Psoas muscle (tissue), 8 donors: Measurements from ENCODE around the gene RPL4. TPM values are rescaled to one million over a fixed set of nuclear protein-coding genes. Genes with fewer than 3 reads are reported as not detected.
"Not testable (repeated sequence)": the region's sequence is repeated elsewhere in the genome, so short reads cannot be mapped to it uniquely, and the experiment has no call there.

Experiments used
- ATAC-seq, 4 donors: fragments of 200-7000 bp; cut with Tn5 transposase; one replicate each; pipeline ENCODE4 v1.9.1; 2020; ENCODE audit warnings: moderate library complexity in 3 of 4, mild to moderate bottlenecking in 2 of 4
- DNase-seq, 2 donors: peaks; one replicate each; pipeline ENCODE4 v3.0.0-alpha.2; 2020
- H3K27ac ChIP-seq: fragments of 200-600 bp; one replicate; pipeline ENCODE4 v1.8.0; 2022
- H3K27me3 ChIP-seq, 3 donors: fragments of 200-600 bp in 1 of 3; one replicate each; pipeline versions ENCODE4 v1.6.1 to v1.8.0; 2013 to 2022; ENCODE audit warnings: low read length in 2 of 3, mild to moderate bottlenecking in 2 of 3, moderate library complexity in 1 of 3; ENCODE audit not compliant: insufficient read depth in 3 of 3
- H3K36me3 ChIP-seq, 2 donors: fragments of 200-600 bp in 1 of 2; one replicate each; pipeline versions ENCODE4 v1.6.1 to v1.8.0; 2013 to 2022; ENCODE audit warnings: low read depth in 1 of 2, mild to moderate bottlenecking in 1 of 2, moderate library complexity in 1 of 2; ENCODE audit not compliant: insufficient read depth in 1 of 2
- H3K4me1 ChIP-seq: fragments of 200-600 bp; one replicate; pipeline ENCODE4 v1.8.0; 2022
- H3K4me3 ChIP-seq: fragments of 200-600 bp; one replicate; pipeline ENCODE4 v1.8.0; 2022; ENCODE audit warnings: mild to moderate bottlenecking
- H3K9me3 ChIP-seq: fragments of 200-600 bp; one replicate; pipeline ENCODE4 v1.8.0; 2022
- WGBS, 3 donors: extraction: QIAGEN DNeasy Blood & Tissue Kit; methylation state at CpG; one replicate each; pipeline versions ENCODE4 v1.1.6 to v1.1.7; 2013; 5-methylcytosine and 5-hydroxymethylcytosine counted together
- intact Hi-C, 2 donors: fragments of 100-400 bp; cut with DNase I; formaldehyde crosslinking; loops; one replicate each; pipeline versions ENCODE4 v1.11.0 to v1.14.2; 2022
- polyA plus RNA-seq, 3 donors: library from polyadenylated mRNA; stranded (reverse); fragments of 200-250 nt; gene quantifications; one replicate each; pipeline ENCODE4 v1.2.3, GENCODE V29; 2013
- total RNA-seq, 4 donors: library from RNA; stranded (reverse); fragmentation: NEBNext Ultra II Directional in 2 of 4; extraction: Animal tissue kit (Norgen Biotek cat#: 25700) in 2 of 4; gene quantifications; one replicate each; pipeline versions ENCODE4 v1.2.1 to v1.2.4, GENCODE V29; 2021 to 2023
- TF ChIP-seq, protein P1 (sequence below): fragments of 200-600 bp; IDR thresholded peaks from one replicate; pipeline ENCODE4 v1.8.0; 2022; ENCODE audit warnings: antibody characterized with exemption
- donor health status: healthy with polysubstance abuse.
- donor health status: DM: no; HTN: no; CAD: no; lungs with moderate emphysema.
- donor health status: Bipolar disorder and iron deficiency.
- donor health status: healthy.
- donor health status: DM: yes; HTN: yes; CAD: no.
- donor health status: DM: no; HTN: no; CAD: no.
- donor health status: DM: no; HTN: no; CAD: no.
- donor health status: DM: yes; HTN: yes; CAD: no.

Gene RPL4
- total and polyA plus RNA-seq, 7 donors, result 1,435 to 3,153 (median 2,180) TPM

DNA sequence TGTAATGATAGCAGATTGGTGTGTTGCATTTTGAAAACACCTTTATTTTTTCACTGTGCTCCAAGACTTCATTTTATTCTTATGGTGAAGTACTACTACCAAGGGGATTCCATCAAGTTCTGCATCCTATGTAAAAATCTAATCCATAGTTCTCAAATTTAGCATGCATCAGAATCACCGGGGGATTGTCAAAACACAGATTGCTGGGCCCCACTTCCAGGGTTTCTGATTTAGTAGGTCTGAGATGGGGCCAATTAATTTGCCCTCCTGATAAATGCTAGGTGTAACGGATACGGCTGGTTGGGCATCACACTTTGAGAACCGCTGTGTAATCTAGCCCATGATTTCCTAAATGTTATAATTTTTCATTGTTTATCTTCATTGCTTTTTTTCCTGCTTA, 1.2 kb upstream of the RPL4 start:
- WGBS, 3 donors, result 36 to 45% (median 45%) methylated on average over 4 of the region's 4 CpGs
- Histone ChIP-seq H3K36me3 (peaks cover 8 to 27% of the 10 kb centered on the region in 2 donors), H3K9me3 (no peaks in the 10 kb centered on the region), H3K27me3 (no peaks in the 10 kb centered on the region), H3K4me1 (peaks cover 22% of the 10 kb centered on the region), H3K27ac (peak overlapping the region; percentile 96), H3K4me3 (peak overlapping the region; percentile 85)
- TF ChIP-seq, protein P1, sequence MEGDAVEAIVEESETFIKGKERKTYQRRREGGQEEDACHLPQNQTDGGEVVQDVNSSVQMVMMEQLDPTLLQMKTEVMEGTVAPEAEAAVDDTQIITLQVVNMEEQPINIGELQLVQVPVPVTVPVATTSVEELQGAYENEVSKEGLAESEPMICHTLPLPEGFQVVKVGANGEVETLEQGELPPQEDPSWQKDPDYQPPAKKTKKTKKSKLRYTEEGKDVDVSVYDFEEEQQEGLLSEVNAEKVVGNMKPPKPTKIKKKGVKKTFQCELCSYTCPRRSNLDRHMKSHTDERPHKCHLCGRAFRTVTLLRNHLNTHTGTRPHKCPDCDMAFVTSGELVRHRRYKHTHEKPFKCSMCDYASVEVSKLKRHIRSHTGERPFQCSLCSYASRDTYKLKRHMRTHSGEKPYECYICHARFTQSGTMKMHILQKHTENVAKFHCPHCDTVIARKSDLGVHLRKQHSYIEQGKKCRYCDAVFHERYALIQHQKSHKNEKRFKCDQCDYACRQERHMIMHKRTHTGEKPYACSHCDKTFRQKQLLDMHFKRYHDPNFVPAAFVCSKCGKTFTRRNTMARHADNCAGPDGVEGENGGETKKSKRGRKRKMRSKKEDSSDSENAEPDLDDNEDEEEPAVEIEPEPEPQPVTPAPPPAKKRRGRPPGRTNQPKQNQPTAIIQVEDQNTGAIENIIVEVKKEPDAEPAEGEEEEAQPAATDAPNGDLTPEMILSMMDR, result no peak
- intact Hi-C loops, result loop anchor here in 1 of 2 donors (2.0 kb wide), 1 partner anchor 121 kb away; no protein-coding TSS in a partner anchor
- ATAC-seq (no peak), DNase-seq (no peak)

DNA sequence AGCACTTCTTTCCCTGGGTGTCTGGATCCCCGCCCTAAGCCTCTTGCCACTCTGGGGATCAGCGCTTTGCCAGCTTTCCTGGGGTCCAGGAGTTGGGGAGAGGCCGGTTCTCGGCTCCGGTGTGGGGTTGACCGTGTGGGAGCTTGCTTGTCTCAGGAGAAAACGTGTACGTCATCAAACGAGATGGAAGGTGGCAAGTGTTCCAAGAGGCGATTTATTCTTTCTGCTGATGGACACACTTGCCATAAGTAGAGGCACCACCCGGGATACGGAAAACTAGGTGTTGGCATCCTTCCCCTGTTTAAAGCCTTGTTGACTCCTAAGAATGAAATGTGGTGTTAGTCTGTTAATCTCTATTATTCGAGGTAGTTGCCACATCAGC, 766 bp upstream of the RPL4 start:
- ATAC-seq (no peak), DNase-seq (no peak)
- Histone ChIP-seq H3K4me3 (peak overlapping the region; percentile 85), H3K27ac (peak overlapping the region; percentile 96), H3K9me3 (no peaks in the 10 kb centered on the region), H3K4me1 (peaks cover 22% of the 10 kb centered on the region), H3K27me3 (no peaks in the 10 kb centered on the region), H3K36me3 (peaks cover 8 to 31% of the 10 kb centered on the region in 2 donors)
- 0 to 1% (median 1%) methylated on average over 13 of the region's 13 CpGs for WGBS, 3 donors
- TF ChIP-seq, protein P1, result no peak
- intact Hi-C loops, result loop anchor here in 1 of 2 donors (2.0 kb wide), 1 partner anchor 121 kb away; no protein-coding TSS in a partner anchor

DNA sequence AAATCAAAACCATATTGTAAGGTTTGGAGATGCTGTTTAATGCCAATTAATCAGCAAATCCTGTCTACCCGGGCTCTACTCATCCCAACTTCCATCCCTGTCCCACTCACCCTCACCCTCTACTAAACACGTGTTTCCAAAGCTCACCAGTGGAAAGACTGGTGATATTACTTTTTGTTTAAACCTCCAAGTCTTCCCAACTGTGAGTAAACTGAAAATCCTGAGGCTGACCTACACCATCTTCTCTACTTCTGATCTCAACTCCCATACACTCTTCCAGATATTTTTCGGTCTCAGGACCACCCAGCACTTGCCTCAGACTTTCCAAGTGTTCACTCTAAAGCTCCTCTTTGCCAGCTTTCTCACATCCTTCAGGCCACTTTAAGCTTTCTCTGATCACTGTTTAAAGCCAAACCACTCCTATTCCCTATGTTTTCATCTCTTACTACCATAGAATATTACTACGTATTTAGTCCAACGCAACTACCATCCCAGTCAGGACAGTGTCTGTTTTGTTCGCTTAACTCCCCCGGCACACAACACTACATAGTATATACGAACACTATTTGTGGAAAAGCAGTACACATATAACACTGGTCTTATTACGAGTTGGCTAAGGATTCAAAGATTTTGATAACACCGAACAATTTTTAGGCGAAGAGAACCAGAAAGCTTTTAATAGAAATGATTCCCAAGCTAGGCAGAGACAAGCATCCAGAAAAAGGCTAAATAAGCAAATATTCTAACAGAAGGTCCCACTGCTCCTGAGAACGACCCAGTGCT, 684 bp downstream of the RPL4 start:
- Histone ChIP-seq H3K27me3 (no peaks in the 10 kb centered on the region), H3K36me3 (peaks cover 8 to 45% of the 10 kb centered on the region in 2 donors), H3K9me3 (no peaks in the 10 kb centered on the region), H3K4me1 (peaks cover 22% of the 10 kb centered on the region), H3K4me3 (peak overlapping the region; percentile 85), H3K27ac (peak overlapping the region; percentile 96)
- DNase-seq, result no peak
- TF ChIP-seq, protein P1, result no peak
- WGBS, 3 donors, result 0 to 1% (median 0%) methylated on average over 12 of the region's 12 CpGs
- intact Hi-C loops, result loop anchor here in 1 of 2 donors (2.0 kb wide), 1 partner anchor 119 kb away; no protein-coding TSS in a partner anchor
- ATAC-seq, result peak in 2 of 4 donors; percentile 18 to 27

DNA sequence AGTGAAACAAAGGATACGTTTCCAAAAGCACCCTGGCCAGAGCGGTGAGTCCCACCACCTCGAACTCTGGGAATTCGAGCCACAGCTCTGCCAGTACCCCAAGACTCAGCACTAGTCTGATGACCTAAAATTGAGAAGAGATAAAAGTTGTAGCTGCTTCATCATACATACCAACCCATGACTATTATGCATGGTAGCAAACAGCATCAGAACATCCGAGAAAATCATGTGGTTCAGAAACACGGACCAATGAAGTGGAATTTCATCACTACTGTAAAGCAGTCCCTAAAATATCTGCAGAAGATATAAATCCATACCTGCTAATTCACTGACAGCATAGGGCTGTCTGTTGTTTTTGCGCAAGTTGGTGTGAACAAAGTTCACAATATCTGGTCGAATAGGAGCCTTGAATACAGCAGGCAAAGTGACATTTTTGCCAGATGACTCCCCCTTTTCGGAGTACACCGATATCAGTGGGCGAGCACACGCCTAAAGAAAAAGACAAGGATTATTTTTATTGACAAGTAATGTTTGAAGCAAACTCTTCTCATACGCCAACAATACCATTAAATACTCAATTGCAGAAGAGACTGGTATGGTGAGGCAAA, 1.5 kb downstream of the RPL4 start:
- Histone ChIP-seq H3K27ac (peak overlapping the region; percentile 96), H3K4me3 (peak overlapping the region; percentile 85), H3K4me1 (peaks cover 29% of the 10 kb centered on the region), H3K36me3 (peaks cover 11 to 53% of the 10 kb centered on the region in 2 donors)
- DNase-seq, H3K9me3 ChIP-seq, ATAC-seq, intact Hi-C loops, H3K27me3 ChIP-seq: not testable (repeated sequence)
- WGBS, 3 donors, result 53 to 57% (median 56%) methylated on average over 13 of the region's 13 CpGs

DNA sequence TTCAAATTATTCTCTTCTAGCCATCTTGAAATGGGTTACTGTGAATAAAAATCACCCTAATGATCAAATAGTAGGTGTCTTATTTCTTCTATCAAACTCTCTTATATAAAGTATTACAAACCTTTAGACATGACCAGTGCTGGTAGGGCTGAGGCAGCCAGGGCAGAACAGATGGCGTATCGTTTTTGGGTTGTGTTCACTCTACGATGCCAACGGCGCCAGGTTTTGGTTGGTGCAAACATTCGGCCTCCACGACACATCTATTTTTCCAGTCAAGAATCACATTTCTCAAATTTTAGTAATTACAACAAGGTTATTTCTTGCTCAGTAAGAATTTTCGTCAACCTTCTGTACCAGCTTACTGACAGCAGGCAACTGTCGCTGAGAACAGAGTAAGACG, 2.2 kb downstream of the RPL4 start:
- intact Hi-C loops, result no loop called here
- no peak for DNase-seq
- Histone ChIP-seq H3K4me3 (peak overlapping the region; percentile 85), H3K36me3 (peaks cover 11 to 58% of the 10 kb centered on the region in 2 donors), H3K4me1 (peaks cover 29% of the 10 kb centered on the region), H3K27ac (peak overlapping the region; percentile 14), H3K9me3 (no peaks in the 10 kb centered on the region), H3K27me3 (no peaks in the 10 kb centered on the region)
- ATAC-seq, result no peak
- 70 to 75% (median 71%) methylated on average over 10 of the region's 10 CpGs for WGBS, 3 donors
- TF ChIP-seq, protein P1, result no peak

DNA sequence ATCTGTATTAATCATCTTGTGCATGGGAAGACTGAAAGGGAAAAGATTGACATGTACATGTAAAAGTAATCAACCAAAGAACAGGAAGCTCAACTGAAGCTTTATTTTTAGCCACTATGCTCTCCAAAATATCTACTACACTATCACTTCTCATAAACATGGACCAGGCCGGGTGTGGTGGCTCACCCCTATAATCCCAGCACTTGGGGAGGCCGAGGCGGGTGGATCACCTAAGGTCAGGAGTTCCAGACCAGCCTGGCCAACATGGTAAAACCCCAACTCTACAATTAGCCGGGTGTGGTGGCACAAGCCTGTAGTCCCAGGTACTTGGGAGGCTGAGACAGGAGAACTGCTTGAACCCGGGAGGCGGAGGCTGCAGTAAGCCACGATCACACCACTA, 4.3 kb downstream of the RPL4 start:
- Histone ChIP-seq H3K36me3 (peaks cover 11 to 69% of the 10 kb centered on the region in 2 donors), H3K4me1 (peaks cover 39% of the 10 kb centered on the region)
- ATAC-seq, H3K4me3 ChIP-seq, H3K27ac ChIP-seq, H3K9me3 ChIP-seq, intact Hi-C loops, H3K27me3 ChIP-seq, DNase-seq: not testable (repeated sequence)
- 80 to 90% (median 88%) methylated on average over 7 of the region's 7 CpGs for WGBS, 3 donors
